ENCODE measurements around the gene RABL6.

GRCh38 chr9:136828474-136829140, 20.9 kb downstream of the RABL6 start:
- TF ChIP-seq CTCF (IDR thresholded peaks at IDR 0.05; ENCODE audit: insufficient read depth, low read depth, low read length) (no peak), EZH2 (IDR thresholded peaks at IDR 0.05; ENCODE audit: insufficient read depth, low read length) (no peak)
